Hepatocyte (in vitro differentiated cells): ENCODE measurements around the gene ODC1. TPM values are rescaled to one million over a fixed set of nuclear protein-coding genes. Genes with fewer than 3 reads are reported as not detected.

ENCODE experiments used
- DNase-seq: peaks from one replicate; pipeline ENCODE4 v3.0.0-alpha.2; 2016; ENCODE audit warnings: low spot score
- H2AFZ ChIP-seq: fragments of 200-600 bp; sonication (generic); 2 replicates; pipeline ENCODE4 v1.6.0; 2016; ENCODE audit warnings: antibody characterized with exemption, mild to moderate bottlenecking
- H3K27ac ChIP-seq: fragments of 200-600 bp; sonication (generic); 2 replicates; pipeline ENCODE4 v1.5.1; 2016; ENCODE audit warnings: mild to moderate bottlenecking
- H3K27me3 ChIP-seq: fragments of 200-600 bp; sonication (generic); 2 replicates; pipeline ENCODE4 v1.6.1; 2016
- H3K36me3 ChIP-seq: fragments of 200-600 bp; sonication (generic); replicated peaks from 2 replicates; pipeline ENCODE4 v1.5.1; 2016; ENCODE audit warnings: low read depth; ENCODE audit not compliant: insufficient read depth
- H3K4me1 ChIP-seq: fragments of 200-600 bp; sonication (generic); 2 replicates; pipeline ENCODE4 v1.5.1; 2016; ENCODE audit warnings: mild to moderate bottlenecking, moderate library complexity; ENCODE audit not compliant: insufficient read depth
- H3K4me2 ChIP-seq: fragments of 200-600 bp; sonication (generic); 2 replicates; pipeline ENCODE4 v1.6.0; 2016
- H3K4me3 ChIP-seq: fragments of 200-600 bp; sonication (generic); 2 replicates; pipeline ENCODE4 v1.5.1; 2016; ENCODE audit warnings: mild to moderate bottlenecking
- H3K79me2 ChIP-seq: fragments of 200-600 bp; sonication (generic); 2 replicates; pipeline ENCODE4 v1.6.0; 2017; ENCODE audit warnings: mild to moderate bottlenecking
- H3K9me2 ChIP-seq: fragments of 200-600 bp; sonication (generic); replicated peaks from 2 replicates; pipeline ENCODE4 v1.6.0; 2017; ENCODE audit warnings: mild to moderate bottlenecking; ENCODE audit not compliant: insufficient read depth
- H3K9me3 ChIP-seq: fragments of 200-600 bp; sonication (generic); 2 replicates; pipeline ENCODE4 v1.5.1; 2016; ENCODE audit warnings: low read depth, mild to moderate bottlenecking
- H4K20me1 ChIP-seq: fragments of 200-600 bp; sonication (generic); 2 replicates; pipeline ENCODE4 v1.6.0; 2016; ENCODE audit warnings: mild to moderate bottlenecking; ENCODE audit not compliant: insufficient read depth, poor library complexity, severe bottlenecking
- EZH2 ChIP-seq: fragments of 200-600 bp; sonication (generic); IDR thresholded peaks from 2 replicates; pipeline ENCODE4 v1.6.1; 2016; ENCODE audit warnings: antibody characterized with exemption, mild to moderate bottlenecking, borderline replicate concordance
- EZH2phosphoT487 ChIP-seq: fragments of 200-600 bp; sonication (generic); IDR thresholded peaks from one replicate; pipeline ENCODE4 v1.6.1; 2018; ENCODE audit warnings: antibody characterized with exemption, mild to moderate bottlenecking, low read depth, moderate library complexity; ENCODE audit not compliant: unreplicated experiment, severe bottlenecking
- WGBS: methylation state at CpG from one replicate; pipeline ENCODE4 v1.1.6; 2016; ENCODE audit warnings: low lambda C conversion rate; ENCODE audit errors: missing lambda C conversion rate; 5-methylcytosine and 5-hydroxymethylcytosine counted together
- polyA plus RNA-seq: library from polyadenylated mRNA; unstranded; fragments of >200 nt; fragmentation: Nextera tagmentation; extraction: Ambion mirVana; gene quantifications from 2 replicates; pipeline ENCODE4 v1.2.1, GENCODE V29; 2016
- total RNA-seq: library from RNA; depleted of rRNA; stranded (reverse); fragments of >200 nt; gene quantifications from 2 replicates; pipeline ENCODE4 v1.2.3, GENCODE V29; 2014
- TF ChIP-seq, protein P1 (sequence below): fragments of 200-600 bp; sonication (generic); IDR thresholded peaks from 2 replicates; pipeline ENCODE4 v1.5.1; 2016; ENCODE audit warnings: antibody characterized with exemption, mild to moderate bottlenecking; ENCODE audit not compliant: poor library complexity

ODC1 gene
- total and polyA plus RNA-seq, 2 experiments from 2014 or later, result 92.8 to 165 TPM

DNA sequence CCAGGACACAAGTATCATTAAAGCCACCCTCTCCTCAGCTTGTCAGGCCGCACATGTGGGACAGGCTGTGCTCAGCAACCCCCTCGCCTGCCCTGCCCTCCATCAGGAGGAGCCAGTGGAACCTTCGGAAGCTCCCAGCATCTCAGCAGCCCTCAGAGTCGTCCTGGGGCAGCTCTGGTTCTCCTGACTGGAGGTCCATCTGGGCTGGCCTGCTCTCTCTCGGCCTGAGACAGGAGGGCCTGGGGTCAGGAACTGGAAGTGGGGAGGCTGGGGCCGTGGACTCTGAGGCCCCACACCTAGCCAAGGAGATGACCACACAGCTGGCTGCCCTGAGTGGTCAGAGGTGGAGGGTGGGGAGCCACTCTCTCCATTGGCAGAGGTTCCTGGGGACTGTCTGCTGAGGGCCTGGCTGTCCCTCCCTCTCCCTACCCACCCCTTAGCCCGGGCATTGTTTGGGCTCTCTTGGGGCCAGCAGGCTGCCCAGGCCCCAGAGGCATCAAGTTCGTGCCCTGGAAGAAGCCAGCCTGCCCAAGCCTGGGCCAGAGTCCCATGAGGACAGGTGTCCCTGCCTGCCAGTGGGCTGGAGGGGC lies 23.1 kb downstream of the ODC1 start:
- Histone ChIP-seq H3K4me1 (no peaks in the 10 kb centered on the region), H3K4me3 (no peak overlapping the region), H3K36me3 (no peaks in the 10 kb centered on the region), H3K27ac (no peak overlapping the region), H4K20me1 (no peaks in the 10 kb centered on the region), H3K9me3 (no peaks in the 10 kb centered on the region), H2AFZ (no peak overlapping the region), H3K79me2 (no peaks in the 10 kb centered on the region), H3K27me3 (no peaks in the 10 kb centered on the region), H3K9me2 (no peaks in the 10 kb centered on the region), H3K4me2 (no peak overlapping the region)
- DNase-seq, result no peak
- WGBS, result 90% methylated on average over 8 of the region's 8 CpGs
- TF ChIP-seq EZH2 (no peak), EZH2phosphoT487 (no peak)
- TF ChIP-seq, protein P1, sequence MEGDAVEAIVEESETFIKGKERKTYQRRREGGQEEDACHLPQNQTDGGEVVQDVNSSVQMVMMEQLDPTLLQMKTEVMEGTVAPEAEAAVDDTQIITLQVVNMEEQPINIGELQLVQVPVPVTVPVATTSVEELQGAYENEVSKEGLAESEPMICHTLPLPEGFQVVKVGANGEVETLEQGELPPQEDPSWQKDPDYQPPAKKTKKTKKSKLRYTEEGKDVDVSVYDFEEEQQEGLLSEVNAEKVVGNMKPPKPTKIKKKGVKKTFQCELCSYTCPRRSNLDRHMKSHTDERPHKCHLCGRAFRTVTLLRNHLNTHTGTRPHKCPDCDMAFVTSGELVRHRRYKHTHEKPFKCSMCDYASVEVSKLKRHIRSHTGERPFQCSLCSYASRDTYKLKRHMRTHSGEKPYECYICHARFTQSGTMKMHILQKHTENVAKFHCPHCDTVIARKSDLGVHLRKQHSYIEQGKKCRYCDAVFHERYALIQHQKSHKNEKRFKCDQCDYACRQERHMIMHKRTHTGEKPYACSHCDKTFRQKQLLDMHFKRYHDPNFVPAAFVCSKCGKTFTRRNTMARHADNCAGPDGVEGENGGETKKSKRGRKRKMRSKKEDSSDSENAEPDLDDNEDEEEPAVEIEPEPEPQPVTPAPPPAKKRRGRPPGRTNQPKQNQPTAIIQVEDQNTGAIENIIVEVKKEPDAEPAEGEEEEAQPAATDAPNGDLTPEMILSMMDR, result no peak

DNA sequence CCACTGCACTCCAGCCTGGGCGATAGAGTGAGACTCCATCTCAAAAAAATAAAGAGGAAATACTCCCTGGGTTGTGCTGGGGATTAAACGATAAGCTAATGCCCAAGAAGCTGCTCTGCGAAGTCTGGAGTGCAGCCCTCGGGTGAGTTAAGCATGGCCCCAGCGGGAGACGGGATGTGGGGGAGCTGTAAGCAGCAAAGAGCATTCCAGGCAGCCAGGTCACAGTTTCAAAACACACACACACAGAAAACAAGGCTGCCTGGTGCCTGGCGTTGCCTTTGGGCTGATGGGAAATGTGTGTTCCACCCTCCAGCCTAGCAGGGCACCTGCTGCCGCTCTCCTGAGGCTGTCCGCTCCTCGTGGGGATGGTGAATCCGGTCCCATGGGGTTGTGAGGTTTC lies 24.1 kb downstream of the ODC1 start:
- no peak overlapping the region for H2AFZ ChIP-seq
- TF ChIP-seq EZH2, result no peak
- no peak for TF ChIP-seq EZH2phosphoT487
- TF ChIP-seq, protein P1, result no peak
- WGBS, result 63% methylated on average over 11 of the region's 11 CpGs
- H3K4me3 ChIP-seq, result no peak overlapping the region
- H3K4me1 ChIP-seq, result no peaks in the 10 kb centered on the region
- no peaks in the 10 kb centered on the region for H3K36me3 ChIP-seq
- H3K27ac ChIP-seq, result no peak overlapping the region
- no peak overlapping the region for H3K4me2 ChIP-seq
- H3K79me2 ChIP-seq, result no peaks in the 10 kb centered on the region
- peak; percentile 61 for DNase-seq
- no peaks in the 10 kb centered on the region for H3K9me3 ChIP-seq
- H3K27me3 ChIP-seq, result no peaks in the 10 kb centered on the region
- H4K20me1 ChIP-seq, result no peaks in the 10 kb centered on the region
- no peaks in the 10 kb centered on the region for H3K9me2 ChIP-seq

DNA sequence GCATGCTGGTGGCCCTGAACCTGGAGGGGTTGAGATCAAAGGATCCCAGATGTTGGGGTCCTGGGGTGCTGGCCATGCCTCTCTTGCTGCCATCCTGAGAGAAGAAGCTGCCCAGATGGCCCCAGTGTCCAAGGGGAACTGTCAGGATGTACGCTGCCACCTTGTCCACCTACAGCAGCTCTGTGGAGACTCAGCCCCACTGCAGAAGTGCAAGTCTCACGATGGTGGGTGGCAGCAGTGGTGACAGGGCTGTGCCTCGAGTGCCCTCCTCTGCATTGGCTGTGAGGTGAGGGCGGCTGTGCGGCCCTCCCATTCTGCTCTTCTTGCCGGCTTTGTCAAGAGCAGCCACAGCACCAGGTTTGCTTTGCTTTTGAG lies 24.7 kb downstream of the ODC1 start:
- no peaks in the 10 kb centered on the region for H3K79me2 ChIP-seq
- H3K9me2 ChIP-seq, result no peaks in the 10 kb centered on the region
- H3K4me3 ChIP-seq, result no peak overlapping the region
- no peaks in the 10 kb centered on the region for H4K20me1 ChIP-seq
- H3K9me3 ChIP-seq, result no peaks in the 10 kb centered on the region
- TF ChIP-seq, protein P1, result no peak
- TF ChIP-seq EZH2 (no peak), EZH2phosphoT487 (no peak)
- no peaks in the 10 kb centered on the region for H3K4me1 ChIP-seq
- H3K36me3 ChIP-seq, result no peaks in the 10 kb centered on the region
- H3K4me2 ChIP-seq, result no peak overlapping the region
- no peak overlapping the region for H3K27ac ChIP-seq
- no peak for DNase-seq
- no peak overlapping the region for H2AFZ ChIP-seq
- H3K27me3 ChIP-seq, result no peaks in the 10 kb centered on the region
- WGBS, result 89% methylated on average over 6 of the region's 6 CpGs
